ENCODE results near the gene CLEC3A. TPM values are rescaled to one million over a fixed set of nuclear protein-coding genes. Genes with fewer than 3 reads are reported as not detected.

The CLEC3A gene
- total RNA-seq, 1 experiment from 2014 or later, result not detected

GRCh38 chr16:78002915-78003538, 19.3 kb upstream of the CLEC3A start:
- no peaks in the 10 kb centered on the region for H4K20me1 ChIP-seq (ENCODE audit: low read length)
- no peak for TF ChIP-seq EZH2 (IDR thresholded peaks at IDR 0.05; ENCODE audit: low read length, unreplicated experiment)
- no peak for TF ChIP-seq EZH2phosphoT487 (IDR thresholded peaks at IDR 0.05; ENCODE audit: borderline replicate concordance, low read length)
- TF ChIP-seq, protein P1, sequence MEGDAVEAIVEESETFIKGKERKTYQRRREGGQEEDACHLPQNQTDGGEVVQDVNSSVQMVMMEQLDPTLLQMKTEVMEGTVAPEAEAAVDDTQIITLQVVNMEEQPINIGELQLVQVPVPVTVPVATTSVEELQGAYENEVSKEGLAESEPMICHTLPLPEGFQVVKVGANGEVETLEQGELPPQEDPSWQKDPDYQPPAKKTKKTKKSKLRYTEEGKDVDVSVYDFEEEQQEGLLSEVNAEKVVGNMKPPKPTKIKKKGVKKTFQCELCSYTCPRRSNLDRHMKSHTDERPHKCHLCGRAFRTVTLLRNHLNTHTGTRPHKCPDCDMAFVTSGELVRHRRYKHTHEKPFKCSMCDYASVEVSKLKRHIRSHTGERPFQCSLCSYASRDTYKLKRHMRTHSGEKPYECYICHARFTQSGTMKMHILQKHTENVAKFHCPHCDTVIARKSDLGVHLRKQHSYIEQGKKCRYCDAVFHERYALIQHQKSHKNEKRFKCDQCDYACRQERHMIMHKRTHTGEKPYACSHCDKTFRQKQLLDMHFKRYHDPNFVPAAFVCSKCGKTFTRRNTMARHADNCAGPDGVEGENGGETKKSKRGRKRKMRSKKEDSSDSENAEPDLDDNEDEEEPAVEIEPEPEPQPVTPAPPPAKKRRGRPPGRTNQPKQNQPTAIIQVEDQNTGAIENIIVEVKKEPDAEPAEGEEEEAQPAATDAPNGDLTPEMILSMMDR (conservative IDR thresholded peaks at IDR 0.05; ENCODE audit: low read depth, low read length), result peak; percentile 77
- no peaks in the 10 kb centered on the region for H3F3A ChIP-seq (ENCODE audit: low read length, unreplicated experiment)
- H3K27me3 ChIP-seq (ENCODE audit: low read length), result peaks cover 10% of the 10 kb centered on the region; the same call in 1 of the 2 replicates
- H3K4me3 ChIP-seq (ENCODE audit: low read length), result no peak overlapping the region
- H3K4me2 ChIP-seq (ENCODE audit: low read length), result no peak overlapping the region
- H3K27ac ChIP-seq (ENCODE audit: low read length), result no peak overlapping the region
- ATAC-seq, result peak; percentile 48
- no peaks in the 10 kb centered on the region for H3K4me1 ChIP-seq (ENCODE audit: insufficient read depth, low read length)
- BruUV-seq (replicated peaks), result no TSS peak
- H3K9ac ChIP-seq (ENCODE audit: low read length), result no peak overlapping the region
- H3K36me3 ChIP-seq (ENCODE audit: low read depth, low read length), result no peaks in the 10 kb centered on the region
- no peaks in the 10 kb centered on the region for H3K9me2 ChIP-seq (replicated peaks; ENCODE audit: low read length)
- CTCF ChIA-PET, result no interaction called here
- DNase-seq, result peak; percentile 85
- no peaks in the 10 kb centered on the region for H3K9me3 ChIP-seq (ENCODE audit: low read length)
- H3K79me2 ChIP-seq (ENCODE audit: low read length), result no peaks in the 10 kb centered on the region
- H2AFZ ChIP-seq (ENCODE audit: low read length), result no peak overlapping the region
- intact Hi-C loops (cut with micrococcal nuclease), result no loop called here
- POLR2A ChIA-PET (ENCODE audit: unreplicated experiment), result no interaction called here

DNA sequence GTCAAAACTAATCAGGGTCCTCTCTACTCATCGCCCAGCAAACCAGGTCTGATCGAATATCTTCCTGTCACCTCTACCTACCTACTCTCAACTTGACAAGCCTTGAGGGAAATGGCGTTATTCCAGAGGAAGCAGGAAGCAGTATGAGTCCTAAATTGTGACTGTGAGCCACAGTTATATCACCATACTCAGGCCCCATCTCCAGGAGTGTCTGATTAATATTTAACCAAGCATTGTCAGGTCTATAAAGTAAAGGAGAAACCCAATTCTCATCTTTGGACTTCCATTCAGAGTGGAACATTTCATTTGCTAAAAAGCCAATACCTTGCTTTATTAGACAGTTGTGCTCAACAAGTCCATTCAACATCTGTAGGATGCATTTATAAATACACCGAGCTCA, 17.8 kb upstream of the CLEC3A start:
- peaks cover 18% of the 10 kb centered on the region; the same call in 1 of the 2 replicates for H3K27me3 ChIP-seq (ENCODE audit: low read length)
- no peak overlapping the region for H3K27ac ChIP-seq (ENCODE audit: low read length)
- H3K4me3 ChIP-seq (ENCODE audit: low read length), result no peak overlapping the region
- ChIA-PET CTCF (no interaction called here), POLR2A (ENCODE audit: unreplicated experiment) (no interaction called here)
- no peaks in the 10 kb centered on the region for H3K9me2 ChIP-seq (replicated peaks; ENCODE audit: low read length)
- no peaks in the 10 kb centered on the region for H3K9me3 ChIP-seq (ENCODE audit: low read length)
- TF ChIP-seq, protein P1 (conservative IDR thresholded peaks at IDR 0.05; ENCODE audit: low read depth, low read length), result no peak
- TF ChIP-seq EZH2 (IDR thresholded peaks at IDR 0.05; ENCODE audit: low read length, unreplicated experiment), result no peak
- no peaks in the 10 kb centered on the region for H4K20me1 ChIP-seq (ENCODE audit: low read length)
- H3K4me1 ChIP-seq (ENCODE audit: insufficient read depth, low read length), result no peaks in the 10 kb centered on the region
- no peak overlapping the region for H3K4me2 ChIP-seq (ENCODE audit: low read length)
- H3F3A ChIP-seq (ENCODE audit: low read length, unreplicated experiment), result no peaks in the 10 kb centered on the region
- intact Hi-C loops (cut with micrococcal nuclease), result no loop called here
- H2AFZ ChIP-seq (ENCODE audit: low read length), result no peak overlapping the region
- H3K9ac ChIP-seq (ENCODE audit: low read length), result no peak overlapping the region
- DNase-seq (no peak), ATAC-seq (no peak)
- BruUV-seq (replicated peaks), result no TSS peak
- no peaks in the 10 kb centered on the region for H3K36me3 ChIP-seq (ENCODE audit: low read depth, low read length)
- no peaks in the 10 kb centered on the region for H3K79me2 ChIP-seq (ENCODE audit: low read length)

- ChIA-PET POLR2A (ENCODE audit: unreplicated experiment) (no interaction called here), CTCF (no interaction called here)
- intact Hi-C loops (cut with micrococcal nuclease), result no loop called here
- ATAC-seq (no peak), DNase-seq (no peak)
- H3K4me3 ChIP-seq (ENCODE audit: low read length), result no peak overlapping the region
- H2AFZ ChIP-seq (ENCODE audit: low read length), result no peak overlapping the region
- no peak overlapping the region for H3K27ac ChIP-seq (ENCODE audit: low read length)
- no peak overlapping the region for H3K4me2 ChIP-seq (ENCODE audit: low read length)
- H3K79me2 ChIP-seq (ENCODE audit: low read length), result no peaks in the 10 kb centered on the region
- TF ChIP-seq EZH2phosphoT487 (IDR thresholded peaks at IDR 0.05; ENCODE audit: borderline replicate concordance, low read length) (no peak), EZH2 (IDR thresholded peaks at IDR 0.05; ENCODE audit: low read length, unreplicated experiment) (no peak)
- TF ChIP-seq, protein P1 (conservative IDR thresholded peaks at IDR 0.05; ENCODE audit: low read depth, low read length), result 0 out of 2 replicates have a peak, but pooled peaks have one; percentile 19
- H3K9me3 ChIP-seq (ENCODE audit: low read length), result no peaks in the 10 kb centered on the region
- no peaks in the 10 kb centered on the region for H3K9me2 ChIP-seq (replicated peaks; ENCODE audit: low read length)
- H3K9ac ChIP-seq (ENCODE audit: low read length), result no peak overlapping the region
- H3K4me1 ChIP-seq (ENCODE audit: insufficient read depth, low read length), result no peaks in the 10 kb centered on the region
- H4K20me1 ChIP-seq (ENCODE audit: low read length), result no peaks in the 10 kb centered on the region
- BruUV-seq (replicated peaks), result no TSS peak
- no peaks in the 10 kb centered on the region for H3K36me3 ChIP-seq (ENCODE audit: low read depth, low read length)
- no peaks in the 10 kb centered on the region for H3F3A ChIP-seq (ENCODE audit: low read length, unreplicated experiment)
- peaks cover 21% of the 10 kb centered on the region; the same call in 1 of the 2 replicates for H3K27me3 ChIP-seq (ENCODE audit: low read length)
These were observed 16.5 kb upstream of the CLEC3A start for GRCh38 chr16:78005881-78006280.

Measured in PC-3 (cell line).